Testis (tissue), 3 donors: Measurements from ENCODE around the gene PLEKHF1. TPM values are rescaled to one million over a fixed set of nuclear protein-coding genes. Genes with fewer than 3 reads are reported as not detected.

Experiments used
- DNase-seq: peaks from one replicate; pipeline ENCODE4 v3.0.0-alpha.2; 2019
- H3K27ac ChIP-seq, 2 donors: fragments of 200-600 bp; sonication (generic); one replicate each; pipeline ENCODE4 v1.5.1; 2019
- H3K27me3 ChIP-seq: fragments of 200-600 bp; sonication (generic); one replicate; pipeline ENCODE4 v1.5.1; 2019
- H3K36me3 ChIP-seq: fragments of 200-600 bp; sonication (generic); one replicate; pipeline ENCODE4 v1.5.1; 2017; ENCODE audit warnings: low read depth; ENCODE audit errors: missing control alignments
- H3K4me1 ChIP-seq: fragments of 200-600 bp; sonication (generic); one replicate; pipeline ENCODE4 v1.5.1; 2019
- H3K4me3 ChIP-seq, 2 donors: fragments of 200-600 bp; sonication (generic); one replicate each; pipeline ENCODE4 v1.5.1; 2017 to 2019
- H3K9me3 ChIP-seq: fragments of 200-600 bp; sonication (generic); one replicate; pipeline ENCODE4 v1.5.1; 2017
- POLR2A ChIP-seq: fragments of 450-650 bp; IDR thresholded peaks from one replicate; pipeline ENCODE4 v1.6.1; 2017; ENCODE audit warnings: antibody characterized with exemption, mild to moderate bottlenecking, moderate library complexity
- WGBS, 2 donors: methylation state at CpG; one replicate each; pipeline ENCODE4 v1.1.5; 2018; 5-methylcytosine and 5-hydroxymethylcytosine counted together
- intact Hi-C: fragments of 100-400 bp; cut with DNase I; formaldehyde crosslinking; loops from one replicate; pipeline ENCODE4 v1.15.1; 2023; ENCODE audit warnings: low total_unique reads
- polyA plus RNA-seq: library from polyadenylated mRNA; stranded (reverse); fragments of 350-450 nt; fragmentation: Illumina TruSeq; extraction: RNeasy Lipid Tissue Mini Kit (QIAGEN cat#74804); gene quantifications from one replicate; pipeline ENCODE4 v1.2.3, GENCODE V29; 2014; ENCODE audit warnings: low read depth, low replicate concordance; ENCODE audit not compliant: insufficient read depth
- total RNA-seq, 2 donors: library from RNA; depleted of rRNA; stranded (reverse); fragments of >200 nt; gene quantifications; one replicate each; pipeline ENCODE4 v1.2.3, GENCODE V29; 2016
- TF ChIP-seq, protein P1 (sequence below), 3 experiments: fragments of 450-650 bp in 2 of 3; fragments of 200-600 bp in 1 of 3; sonication (generic) in 1 of 3; IDR thresholded peaks; one replicate each; pipeline ENCODE4 v1.5.1; 2016 to 2019; ENCODE audit warnings: antibody characterized with exemption in 3 of 3, mild to moderate bottlenecking in 2 of 3, moderate library complexity in 1 of 3

The PLEKHF1 gene
- total and polyA plus RNA-seq, 3 donors from 2014 or later: 6.3 to 26.2 (median 13.5) TPM

DNA sequence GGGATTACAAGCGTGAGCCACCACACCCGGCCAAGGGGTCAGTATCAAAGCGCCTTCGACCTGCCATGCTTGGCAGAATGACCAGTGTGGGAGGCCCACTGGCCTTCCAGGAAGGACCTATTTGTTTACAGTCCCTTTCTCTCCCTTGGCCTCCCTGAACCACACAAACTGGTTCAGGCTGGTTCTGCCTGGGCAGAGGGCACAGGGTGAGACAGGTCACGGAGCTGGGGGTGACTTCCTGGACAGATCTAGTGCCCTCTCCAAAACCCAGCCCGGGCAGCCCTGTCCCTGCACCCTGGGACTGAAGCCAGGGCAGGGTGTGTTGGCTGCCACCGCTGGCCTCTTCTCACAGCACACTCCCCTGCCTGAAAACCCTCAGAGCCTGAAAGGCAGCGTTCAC lies 11.3 kb downstream of the PLEKHF1 start:
- H3K4me3 ChIP-seq: no peak overlapping the region
- H3K36me3 ChIP-seq: no peaks in the 10 kb centered on the region
- no peaks in the 10 kb centered on the region for H3K27me3 ChIP-seq
- no peaks in the 10 kb centered on the region for H3K9me3 ChIP-seq
- peaks cover 66% of the 10 kb centered on the region for H3K4me1 ChIP-seq
- WGBS, 2 donors: 41 to 58% methylated on average over 7 to 8 of the region's 8 CpGs
- intact Hi-C loops: no loop called here
- peak overlapping the region in 1 of 2 donors; percentile 68 for H3K27ac ChIP-seq
- TF ChIP-seq, protein P1, sequence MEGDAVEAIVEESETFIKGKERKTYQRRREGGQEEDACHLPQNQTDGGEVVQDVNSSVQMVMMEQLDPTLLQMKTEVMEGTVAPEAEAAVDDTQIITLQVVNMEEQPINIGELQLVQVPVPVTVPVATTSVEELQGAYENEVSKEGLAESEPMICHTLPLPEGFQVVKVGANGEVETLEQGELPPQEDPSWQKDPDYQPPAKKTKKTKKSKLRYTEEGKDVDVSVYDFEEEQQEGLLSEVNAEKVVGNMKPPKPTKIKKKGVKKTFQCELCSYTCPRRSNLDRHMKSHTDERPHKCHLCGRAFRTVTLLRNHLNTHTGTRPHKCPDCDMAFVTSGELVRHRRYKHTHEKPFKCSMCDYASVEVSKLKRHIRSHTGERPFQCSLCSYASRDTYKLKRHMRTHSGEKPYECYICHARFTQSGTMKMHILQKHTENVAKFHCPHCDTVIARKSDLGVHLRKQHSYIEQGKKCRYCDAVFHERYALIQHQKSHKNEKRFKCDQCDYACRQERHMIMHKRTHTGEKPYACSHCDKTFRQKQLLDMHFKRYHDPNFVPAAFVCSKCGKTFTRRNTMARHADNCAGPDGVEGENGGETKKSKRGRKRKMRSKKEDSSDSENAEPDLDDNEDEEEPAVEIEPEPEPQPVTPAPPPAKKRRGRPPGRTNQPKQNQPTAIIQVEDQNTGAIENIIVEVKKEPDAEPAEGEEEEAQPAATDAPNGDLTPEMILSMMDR (IDR thresholded peaks at IDR 0.05): no peak
- peak; percentile 53 for DNase-seq

DNA sequence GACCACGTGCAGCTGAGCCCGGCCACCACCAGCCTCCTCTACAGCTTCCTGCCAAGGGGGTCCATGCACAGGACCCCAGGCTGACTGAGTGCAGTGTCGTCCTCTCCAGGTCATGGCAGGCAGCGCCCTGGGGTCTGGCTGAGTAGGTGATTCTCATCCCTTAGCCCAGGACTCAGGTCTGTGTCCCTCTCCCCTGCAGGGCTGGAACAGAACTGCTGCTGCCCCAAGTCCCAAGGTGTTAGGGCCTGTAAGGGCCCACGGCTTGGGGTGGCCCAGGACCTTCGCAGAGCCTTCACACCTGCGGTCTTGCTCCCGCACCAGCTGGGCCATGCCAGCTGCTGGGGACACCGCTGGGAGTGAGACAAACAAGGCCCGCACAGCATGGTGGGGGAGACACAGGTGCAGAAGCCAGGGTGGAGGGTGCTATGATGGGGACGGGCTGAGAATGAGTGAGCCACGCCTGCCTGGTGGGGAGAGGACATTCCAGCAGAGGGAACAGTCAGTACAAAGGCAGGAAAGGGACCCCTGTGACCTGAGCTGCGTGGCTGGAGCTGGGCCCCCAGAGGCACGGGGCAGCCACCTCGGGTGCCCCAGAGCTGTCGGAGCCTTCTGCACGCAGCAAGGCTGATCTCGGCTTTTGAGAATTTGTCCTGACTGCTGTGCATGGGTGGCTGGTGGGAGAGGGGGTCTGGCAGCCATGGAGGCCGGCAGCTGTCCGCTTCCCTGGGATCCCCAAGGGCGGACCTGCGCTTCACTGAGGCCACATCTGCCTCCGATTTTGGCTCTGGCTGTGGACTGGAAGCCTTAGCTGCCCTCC lies 11.9 kb downstream of the PLEKHF1 start:
- no peaks in the 10 kb centered on the region for H3K36me3 ChIP-seq
- no peak overlapping the region for H3K4me3 ChIP-seq
- no peaks in the 10 kb centered on the region for H3K27me3 ChIP-seq
- TF ChIP-seq POLR2A: no peak
- TF ChIP-seq, protein P1 (IDR thresholded peaks at IDR 0.05): peak in 1 of 3 experiments; percentile 13
- no peaks in the 10 kb centered on the region for H3K9me3 ChIP-seq
- DNase-seq: no peak
- intact Hi-C loops: no loop called here
- WGBS, 2 donors: 64 to 65% methylated on average over 13 to 23 of the region's 23 CpGs
- peaks cover 73% of the 10 kb centered on the region for H3K4me1 ChIP-seq
- peak overlapping the region; percentile 68 to 75 for H3K27ac ChIP-seq

DNA sequence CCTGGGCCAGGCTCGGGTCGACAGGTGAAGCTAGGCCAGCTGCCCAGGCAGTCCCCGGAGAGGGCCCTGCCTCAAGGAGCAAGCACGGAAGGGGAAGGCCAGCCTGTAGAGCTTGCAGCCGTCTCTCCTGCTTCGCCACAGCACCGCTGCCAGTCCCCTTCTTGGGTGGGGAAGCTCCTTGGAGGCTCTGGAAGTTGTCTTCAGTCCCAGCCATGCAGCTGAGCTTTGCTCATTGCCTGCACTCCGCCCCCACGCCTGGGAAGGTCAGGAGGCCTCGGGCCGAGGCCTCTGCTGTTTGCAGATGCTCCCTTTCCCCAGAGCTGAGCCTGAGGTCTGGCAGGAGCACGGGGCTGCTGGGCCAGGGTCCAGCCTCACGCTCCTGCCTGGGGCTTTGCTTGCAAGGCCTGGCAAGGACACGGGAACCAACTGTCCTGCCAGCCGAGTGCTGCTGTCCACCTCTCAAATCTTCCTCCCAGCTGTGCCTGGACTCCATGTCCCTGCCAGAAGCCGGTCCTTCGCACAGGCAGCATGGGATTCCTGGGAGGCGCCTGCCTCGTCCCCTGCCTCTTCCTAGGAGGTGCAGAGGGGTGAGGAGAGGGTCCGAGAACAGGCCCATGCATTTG lies 13.3 kb downstream of the PLEKHF1 start:
- no peaks in the 10 kb centered on the region for H3K27me3 ChIP-seq
- intact Hi-C loops: no loop called here
- peak; percentile 90 for DNase-seq
- peaks cover 78% of the 10 kb centered on the region for H3K4me1 ChIP-seq
- H3K36me3 ChIP-seq: no peaks in the 10 kb centered on the region
- H3K9me3 ChIP-seq: no peaks in the 10 kb centered on the region
- no peak overlapping the region for H3K4me3 ChIP-seq
- TF ChIP-seq, protein P1 (IDR thresholded peaks at IDR 0.05): no peak
- no peak for TF ChIP-seq POLR2A
- H3K27ac ChIP-seq: peak overlapping the region; percentile 68 to 75
- 33 to 45% methylated on average over 6 to 20 of the region's 20 CpGs for WGBS, 2 donors

DNA sequence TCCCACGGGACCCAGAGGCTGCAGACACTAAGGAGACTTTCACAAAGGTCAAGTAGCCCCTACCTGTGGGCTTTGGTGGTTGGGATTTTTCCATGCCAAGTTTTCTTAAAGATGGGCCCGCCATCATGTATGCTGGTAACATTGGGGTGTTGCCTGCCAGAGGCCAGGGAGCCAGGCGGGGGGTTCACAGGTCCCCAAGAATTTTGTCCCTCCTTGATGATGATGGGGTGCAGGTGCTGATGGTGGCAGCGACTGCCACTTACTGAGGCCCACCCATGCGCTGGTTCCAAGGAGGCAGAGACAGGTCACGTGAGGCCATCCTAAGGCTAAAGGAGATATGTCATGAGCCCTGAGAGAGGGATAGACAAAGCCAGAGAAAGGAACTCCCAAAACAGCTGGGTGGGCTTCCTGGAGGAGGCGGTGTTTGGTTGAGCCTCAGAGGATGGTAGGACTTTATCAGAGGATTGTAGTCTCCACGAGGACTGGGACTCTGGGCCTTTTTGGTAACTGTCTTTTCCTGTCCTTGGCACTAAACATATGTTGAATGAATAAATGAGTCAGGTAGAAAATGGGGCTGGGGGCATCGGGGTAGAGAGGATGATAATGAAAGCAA lies 14.4 kb downstream of the PLEKHF1 start:
- no peak for DNase-seq
- Histone ChIP-seq H3K27me3 (no peaks in the 10 kb centered on the region), H3K4me3 (no peak overlapping the region), H3K9me3 (no peaks in the 10 kb centered on the region), H3K27ac (peak overlapping the region; percentile 68 to 75), H3K4me1 (peaks cover 77% of the 10 kb centered on the region), H3K36me3 (no peaks in the 10 kb centered on the region)
- WGBS, 2 donors: 90 to 95% methylated on average over 9 of the region's 9 CpGs
- TF ChIP-seq, protein P1 (IDR thresholded peaks at IDR 0.05): no peak
- no peak for TF ChIP-seq POLR2A
- intact Hi-C loops: no loop called here
